H1 (cell line): ENCODE measurements around the gene MMAB. TPM values are rescaled to one million over a fixed set of nuclear protein-coding genes. Genes with fewer than 3 reads are reported as not detected.

ENCODE experiments used
- ASH2L ChIP-seq: fragments of 200-600, 300-600 bp; sonication (generic); IDR thresholded peaks from one replicate; pipeline ENCODE4 v1.7.1; 2017; ENCODE audit warnings: low read length
- FOSL1 ChIP-seq: IDR thresholded peaks from 2 replicates; pipeline ENCODE4 v1.6.1; 2011; ENCODE audit warnings: mild to moderate bottlenecking, low read depth, low read length, moderate library complexity; ENCODE audit not compliant: insufficient read depth
- POU5F1 ChIP-seq: IDR thresholded peaks from 2 replicates; pipeline ENCODE4 v1.6.1; 2011; ENCODE audit warnings: low read depth, mild to moderate bottlenecking, low read length, moderate library complexity
- RAD21 ChIP-seq, 2 experiments: IDR thresholded peaks in 1 of 2; conservative IDR thresholded peaks in 1 of 2; 2 replicates each; pipeline ENCODE4 v1.6.1; 2011; ENCODE audit warnings: low read depth in 2 of 2, low read length in 2 of 2, improper control_type of control experiment in 1 of 2, inconsistent platforms in 1 of 2, mild to moderate bottlenecking in 1 of 2, moderate library complexity in 1 of 2
- SIN3A ChIP-seq, 2 experiments: IDR thresholded peaks in 1 of 2; conservative IDR thresholded peaks in 1 of 2; 2 replicates each; pipeline ENCODE4 v1.6.1; 2011 to 2012; ENCODE audit warnings: low read length in 2 of 2, improper control_type of control experiment in 1 of 2, low read depth in 1 of 2, mild to moderate bottlenecking in 1 of 2
- TCF12 ChIP-seq: IDR thresholded peaks from 2 replicates; pipeline ENCODE4 v1.6.1; 2011; ENCODE audit warnings: low read depth, mild to moderate bottlenecking, low read length
- YY1 ChIP-seq: IDR thresholded peaks from 2 replicates; pipeline ENCODE4 v1.6.1; 2011; ENCODE audit warnings: low read depth, mild to moderate bottlenecking, low read length
- polyA plus RNA-seq, 7 experiments: library from polyadenylated mRNA; depleted of rRNA in 3 of 7; stranded (reverse) in 5 of 7; unstranded in 2 of 7; fragments of >200 nt in 5 of 7; fragments of 200-250 nt in 2 of 7; gene quantifications; 1 replicate in 5 of 7; 2 replicates in 1 of 7; 4 replicates in 1 of 7; pipeline versions ENCODE4 v1.2.1 to v1.2.3, GENCODE V29; 2011 to 2013; ENCODE audit warnings: missing spikeins in 2 of 7, mixed read lengths in 2 of 7
- total RNA-seq: library from RNA; stranded (reverse); fragmentation: NEBNext Ultra II Directional; extraction: Animal tissue kit (Norgen Biotek cat#: 25700); gene quantifications from 2 replicates; pipeline ENCODE4 v1.2.1, GENCODE V29; 2021
- TF ChIP-seq, protein P1 (sequence below): fragments of 300-600 bp; sonication (generic); IDR thresholded peaks from 2 replicates; pipeline ENCODE4 v1.7.1; 2012; ENCODE audit warnings: low read length, moderate library complexity, mild to moderate bottlenecking, inconsistent platforms; ENCODE audit not compliant: insufficient replicate concordance
- TF ChIP-seq, protein P2 (sequence below): IDR thresholded peaks from 2 replicates; pipeline ENCODE4 v1.6.1; 2011; ENCODE audit warnings: low read depth, mild to moderate bottlenecking, low read length; ENCODE audit not compliant: insufficient read depth

Gene MMAB
- total and polyA plus RNA-seq, 2 of the 8 experiments (the other 6 are each of a cell fraction or from before 2014, with no cell fraction given), result 12.9 to 18.5 TPM

DNA sequence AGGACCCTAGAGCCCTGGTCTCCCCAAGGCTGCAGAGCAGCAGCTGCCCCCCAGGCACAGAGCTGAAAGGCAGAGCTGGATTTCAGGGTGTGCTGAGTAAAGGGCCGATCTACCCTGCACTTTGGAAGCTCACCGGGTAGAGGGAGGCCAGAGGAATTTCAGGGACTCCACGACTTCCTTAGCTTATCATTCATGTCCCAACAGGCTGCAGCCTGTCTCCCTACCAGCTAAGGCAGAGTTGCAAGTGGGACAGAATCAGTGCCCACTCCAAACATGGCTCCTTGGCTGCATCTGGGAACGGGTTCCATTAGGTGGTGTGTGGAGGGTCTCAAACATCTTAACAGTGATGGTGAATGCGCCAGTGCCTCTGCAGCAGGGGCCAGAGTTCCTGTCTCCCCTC, 27.5 kb downstream of the MMAB start (continued):
- TF ChIP-seq, protein P1, sequence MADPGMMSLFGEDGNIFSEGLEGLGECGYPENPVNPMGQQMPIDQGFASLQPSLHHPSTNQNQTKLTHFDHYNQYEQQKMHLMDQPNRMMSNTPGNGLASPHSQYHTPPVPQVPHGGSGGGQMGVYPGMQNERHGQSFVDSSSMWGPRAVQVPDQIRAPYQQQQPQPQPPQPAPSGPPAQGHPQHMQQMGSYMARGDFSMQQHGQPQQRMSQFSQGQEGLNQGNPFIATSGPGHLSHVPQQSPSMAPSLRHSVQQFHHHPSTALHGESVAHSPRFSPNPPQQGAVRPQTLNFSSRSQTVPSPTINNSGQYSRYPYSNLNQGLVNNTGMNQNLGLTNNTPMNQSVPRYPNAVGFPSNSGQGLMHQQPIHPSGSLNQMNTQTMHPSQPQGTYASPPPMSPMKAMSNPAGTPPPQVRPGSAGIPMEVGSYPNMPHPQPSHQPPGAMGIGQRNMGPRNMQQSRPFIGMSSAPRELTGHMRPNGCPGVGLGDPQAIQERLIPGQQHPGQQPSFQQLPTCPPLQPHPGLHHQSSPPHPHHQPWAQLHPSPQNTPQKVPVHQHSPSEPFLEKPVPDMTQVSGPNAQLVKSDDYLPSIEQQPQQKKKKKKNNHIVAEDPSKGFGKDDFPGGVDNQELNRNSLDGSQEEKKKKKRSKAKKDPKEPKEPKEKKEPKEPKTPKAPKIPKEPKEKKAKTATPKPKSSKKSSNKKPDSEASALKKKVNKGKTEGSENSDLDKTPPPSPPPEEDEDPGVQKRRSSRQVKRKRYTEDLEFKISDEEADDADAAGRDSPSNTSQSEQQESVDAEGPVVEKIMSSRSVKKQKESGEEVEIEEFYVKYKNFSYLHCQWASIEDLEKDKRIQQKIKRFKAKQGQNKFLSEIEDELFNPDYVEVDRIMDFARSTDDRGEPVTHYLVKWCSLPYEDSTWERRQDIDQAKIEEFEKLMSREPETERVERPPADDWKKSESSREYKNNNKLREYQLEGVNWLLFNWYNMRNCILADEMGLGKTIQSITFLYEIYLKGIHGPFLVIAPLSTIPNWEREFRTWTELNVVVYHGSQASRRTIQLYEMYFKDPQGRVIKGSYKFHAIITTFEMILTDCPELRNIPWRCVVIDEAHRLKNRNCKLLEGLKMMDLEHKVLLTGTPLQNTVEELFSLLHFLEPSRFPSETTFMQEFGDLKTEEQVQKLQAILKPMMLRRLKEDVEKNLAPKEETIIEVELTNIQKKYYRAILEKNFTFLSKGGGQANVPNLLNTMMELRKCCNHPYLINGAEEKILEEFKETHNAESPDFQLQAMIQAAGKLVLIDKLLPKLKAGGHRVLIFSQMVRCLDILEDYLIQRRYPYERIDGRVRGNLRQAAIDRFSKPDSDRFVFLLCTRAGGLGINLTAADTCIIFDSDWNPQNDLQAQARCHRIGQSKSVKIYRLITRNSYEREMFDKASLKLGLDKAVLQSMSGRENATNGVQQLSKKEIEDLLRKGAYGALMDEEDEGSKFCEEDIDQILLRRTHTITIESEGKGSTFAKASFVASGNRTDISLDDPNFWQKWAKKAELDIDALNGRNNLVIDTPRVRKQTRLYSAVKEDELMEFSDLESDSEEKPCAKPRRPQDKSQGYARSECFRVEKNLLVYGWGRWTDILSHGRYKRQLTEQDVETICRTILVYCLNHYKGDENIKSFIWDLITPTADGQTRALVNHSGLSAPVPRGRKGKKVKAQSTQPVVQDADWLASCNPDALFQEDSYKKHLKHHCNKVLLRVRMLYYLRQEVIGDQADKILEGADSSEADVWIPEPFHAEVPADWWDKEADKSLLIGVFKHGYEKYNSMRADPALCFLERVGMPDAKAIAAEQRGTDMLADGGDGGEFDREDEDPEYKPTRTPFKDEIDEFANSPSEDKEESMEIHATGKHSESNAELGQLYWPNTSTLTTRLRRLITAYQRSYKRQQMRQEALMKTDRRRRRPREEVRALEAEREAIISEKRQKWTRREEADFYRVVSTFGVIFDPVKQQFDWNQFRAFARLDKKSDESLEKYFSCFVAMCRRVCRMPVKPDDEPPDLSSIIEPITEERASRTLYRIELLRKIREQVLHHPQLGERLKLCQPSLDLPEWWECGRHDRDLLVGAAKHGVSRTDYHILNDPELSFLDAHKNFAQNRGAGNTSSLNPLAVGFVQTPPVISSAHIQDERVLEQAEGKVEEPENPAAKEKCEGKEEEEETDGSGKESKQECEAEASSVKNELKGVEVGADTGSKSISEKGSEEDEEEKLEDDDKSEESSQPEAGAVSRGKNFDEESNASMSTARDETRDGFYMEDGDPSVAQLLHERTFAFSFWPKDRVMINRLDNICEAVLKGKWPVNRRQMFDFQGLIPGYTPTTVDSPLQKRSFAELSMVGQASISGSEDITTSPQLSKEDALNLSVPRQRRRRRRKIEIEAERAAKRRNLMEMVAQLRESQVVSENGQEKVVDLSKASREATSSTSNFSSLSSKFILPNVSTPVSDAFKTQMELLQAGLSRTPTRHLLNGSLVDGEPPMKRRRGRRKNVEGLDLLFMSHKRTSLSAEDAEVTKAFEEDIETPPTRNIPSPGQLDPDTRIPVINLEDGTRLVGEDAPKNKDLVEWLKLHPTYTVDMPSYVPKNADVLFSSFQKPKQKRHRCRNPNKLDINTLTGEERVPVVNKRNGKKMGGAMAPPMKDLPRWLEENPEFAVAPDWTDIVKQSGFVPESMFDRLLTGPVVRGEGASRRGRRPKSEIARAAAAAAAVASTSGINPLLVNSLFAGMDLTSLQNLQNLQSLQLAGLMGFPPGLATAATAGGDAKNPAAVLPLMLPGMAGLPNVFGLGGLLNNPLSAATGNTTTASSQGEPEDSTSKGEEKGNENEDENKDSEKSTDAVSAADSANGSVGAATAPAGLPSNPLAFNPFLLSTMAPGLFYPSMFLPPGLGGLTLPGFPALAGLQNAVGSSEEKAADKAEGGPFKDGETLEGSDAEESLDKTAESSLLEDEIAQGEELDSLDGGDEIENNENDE, result no peak
- no peak for TF ChIP-seq ASH2L
- no peak for TF ChIP-seq FOSL1
- no peak for TF ChIP-seq YY1
- no peak for TF ChIP-seq TCF12
- TF ChIP-seq RAD21 (IDR thresholded peaks at IDR 0.05 in 1 of 2, conservative IDR thresholded peaks at IDR 0.05 in 1 of 2; ENCODE audit: low read depth in 2 of 2, low read length in 2 of 2), result no peak
- TF ChIP-seq, protein P2, sequence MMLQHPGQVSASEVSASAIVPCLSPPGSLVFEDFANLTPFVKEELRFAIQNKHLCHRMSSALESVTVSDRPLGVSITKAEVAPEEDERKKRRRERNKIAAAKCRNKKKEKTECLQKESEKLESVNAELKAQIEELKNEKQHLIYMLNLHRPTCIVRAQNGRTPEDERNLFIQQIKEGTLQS, result no peak
- no peak for TF ChIP-seq POU5F1
- TF ChIP-seq SIN3A (conservative IDR thresholded peaks at IDR 0.05 in 1 of 2, IDR thresholded peaks at IDR 0.05 in 1 of 2; ENCODE audit: low read depth in 1 of 2, low read length in 2 of 2), result no peak
